H9 (cell line): ENCODE results near the gene DGKB. TPM values are rescaled to one million over a fixed set of nuclear protein-coding genes. Genes with fewer than 3 reads are reported as not detected.

Source experiments
- DNase-seq: peaks from one replicate; pipeline ENCODE4 v3.0.0-alpha.2; 2017
- H2AFZ ChIP-seq: one replicate; pipeline ENCODE4 v1.6.1; 2013; ENCODE audit warnings: mild to moderate bottlenecking, low read length, control low read depth, moderate library complexity
- H2AK5ac ChIP-seq: 2 replicates; pipeline ENCODE4 v1.6.1; 2013; ENCODE audit warnings: low read length, control low read depth, mixed read lengths; ENCODE audit not compliant: insufficient read length
- H2BK120ac ChIP-seq: one replicate; pipeline ENCODE4 v1.6.1; 2013; ENCODE audit warnings: low read depth, mild to moderate bottlenecking, low read length, control low read depth, inconsistent platforms; ENCODE audit not compliant: poor library complexity, severe bottlenecking
- H2BK12ac ChIP-seq: 2 replicates; pipeline ENCODE4 v1.6.1; 2013; ENCODE audit warnings: low read length, control low read depth, mixed read lengths, low read depth; ENCODE audit not compliant: insufficient read length
- H2BK15ac ChIP-seq: 2 replicates; pipeline ENCODE4 v1.6.1; 2013; ENCODE audit warnings: low read depth, low read length, control low read depth
- H2BK20ac ChIP-seq: one replicate; pipeline ENCODE4 v1.6.1; 2013; ENCODE audit warnings: low read depth, mild to moderate bottlenecking, low read length, control low read depth, inconsistent platforms; ENCODE audit not compliant: poor library complexity, severe bottlenecking
- H2BK5ac ChIP-seq: 2 replicates; pipeline ENCODE4 v1.6.1; 2013; ENCODE audit warnings: low read length, control low read depth, mixed read lengths; ENCODE audit not compliant: insufficient read length
- H3K14ac ChIP-seq: 2 replicates; pipeline ENCODE4 v1.6.1; 2013; ENCODE audit warnings: low read length, control low read depth; ENCODE audit not compliant: insufficient read depth
- H3K18ac ChIP-seq: 2 replicates; pipeline ENCODE4 v1.6.1; 2013; ENCODE audit warnings: low read depth, mild to moderate bottlenecking, mixed read lengths, low read length, control low read depth; ENCODE audit not compliant: insufficient read length
- H3K23ac ChIP-seq: 2 replicates; pipeline ENCODE4 v1.6.1; 2013; ENCODE audit warnings: low read length, control low read depth, mixed read lengths, low read depth; ENCODE audit not compliant: insufficient read length
- H3K23me2 ChIP-seq: 2 replicates; pipeline ENCODE4 v1.6.1; 2013; ENCODE audit warnings: low read depth, mild to moderate bottlenecking, mixed read lengths, low read length, control low read depth; ENCODE audit not compliant: insufficient read length, poor library complexity, severe bottlenecking
- H3K27ac ChIP-seq: 2 replicates; pipeline ENCODE4 v1.5.1; 2013; ENCODE audit warnings: low read length, control low read depth, mixed read lengths, low read depth; ENCODE audit not compliant: insufficient read length
- H3K27me3 ChIP-seq: 2 replicates; pipeline ENCODE4 v1.6.1; 2013; ENCODE audit warnings: low read length, control low read depth, inconsistent platforms; ENCODE audit not compliant: insufficient read depth
- H3K4ac ChIP-seq: 2 replicates; pipeline ENCODE4 v1.6.1; 2013; ENCODE audit warnings: low read depth, mild to moderate bottlenecking, control low read depth, inconsistent platforms, low read length, moderate library complexity
- H3K4me1 ChIP-seq: 2 replicates; pipeline ENCODE4 v1.6.1; 2013; ENCODE audit warnings: low read length, control low read depth, inconsistent platforms; ENCODE audit not compliant: insufficient read depth
- H3K4me2 ChIP-seq: 2 replicates; pipeline ENCODE4 v1.6.1; 2013; ENCODE audit warnings: low read length, control low read depth, mixed read lengths; ENCODE audit not compliant: insufficient read length, insufficient read depth
- H3K56ac ChIP-seq: 2 replicates; pipeline ENCODE4 v1.6.1; 2013; ENCODE audit warnings: low read depth, mild to moderate bottlenecking, mixed read lengths, low read length, control low read depth; ENCODE audit not compliant: insufficient read length
- H3K79me1 ChIP-seq: 2 replicates; pipeline ENCODE4 v1.6.1; 2013; ENCODE audit warnings: low read depth, mild to moderate bottlenecking, moderate library complexity, low read length, control low read depth, inconsistent platforms; ENCODE audit not compliant: insufficient read depth, poor library complexity, severe bottlenecking
- H3K79me2 ChIP-seq: 2 replicates; pipeline ENCODE4 v1.6.1; 2013; ENCODE audit warnings: low read length, control low read depth, inconsistent platforms; ENCODE audit not compliant: insufficient read depth
- H3K9ac ChIP-seq: 2 replicates; pipeline ENCODE4 v1.6.1; 2013; ENCODE audit warnings: low read length, control low read depth, mixed read lengths; ENCODE audit not compliant: insufficient read length; ENCODE audit errors: extremely low read depth
- H3K9me3 ChIP-seq: one replicate; pipeline ENCODE4 v1.6.1; 2013; ENCODE audit warnings: low read depth, low read length, inconsistent platforms; ENCODE audit not compliant: control insufficient read depth
- H3T11ph ChIP-seq: one replicate; pipeline ENCODE4 v1.6.1; 2013; ENCODE audit warnings: mild to moderate bottlenecking, low read length, control low read depth, inconsistent platforms
- H4K20me1 ChIP-seq: one replicate; pipeline ENCODE4 v1.6.1; 2013; ENCODE audit not compliant: control insufficient read depth, insufficient read length, insufficient read depth
- H4K5ac ChIP-seq: 2 replicates; pipeline ENCODE4 v1.6.1; 2013; ENCODE audit warnings: low read depth, mild to moderate bottlenecking, mixed read lengths, low read length, control low read depth; ENCODE audit not compliant: insufficient read length
- H4K8ac ChIP-seq: replicated peaks from 2 replicates; pipeline ENCODE4 v1.6.1; 2013; ENCODE audit warnings: low read length, control low read depth, mixed read lengths, low read depth; ENCODE audit not compliant: insufficient read length
- H4K91ac ChIP-seq: 2 replicates; pipeline ENCODE4 v1.6.1; 2013; ENCODE audit warnings: low read depth, mild to moderate bottlenecking, moderate library complexity, mixed read lengths, low read length, control low read depth; ENCODE audit not compliant: insufficient read length
- H3K27ac Mint-ChIP-seq, 3 experiments: 2 replicates in 2 of 3; 3 replicates in 1 of 3; pipeline ENCODE4 v1.8.0; 2020 to 2021; ENCODE audit warnings: mixed read lengths in 3 of 3, mild to moderate bottlenecking in 1 of 3, moderate library complexity in 1 of 3
- H3K27me3 Mint-ChIP-seq: 2 replicates; pipeline ENCODE4 v1.8.0; 2021; ENCODE audit warnings: low read depth, mild to moderate bottlenecking, moderate library complexity, mixed read lengths
- H3K36me3 Mint-ChIP-seq, 3 experiments: 2 replicates in 2 of 3; 3 replicates in 1 of 3; pipeline ENCODE4 v1.8.0; 2020 to 2021; ENCODE audit warnings: low read depth in 3 of 3, mixed read lengths in 3 of 3; ENCODE audit not compliant: insufficient read depth in 1 of 3
- H3K4me1 Mint-ChIP-seq, 2 experiments: 2 replicates each; pipeline ENCODE4 v1.8.0; 2020; ENCODE audit warnings: mixed read lengths in 2 of 2
- H3K4me3 Mint-ChIP-seq, 2 experiments: 2 replicates in 1 of 2; 3 replicates in 1 of 2; pipeline ENCODE4 v1.8.0; 2020 to 2021; ENCODE audit warnings: mild to moderate bottlenecking in 2 of 2, mixed read lengths in 2 of 2, moderate library complexity in 1 of 2
- H3K9me3 Mint-ChIP-seq, 2 experiments: 2 replicates in 1 of 2; 3 replicates in 1 of 2; pipeline ENCODE4 v1.8.0; 2020; ENCODE audit warnings: mild to moderate bottlenecking in 2 of 2, mixed read lengths in 2 of 2, moderate library complexity in 1 of 2
- CTCF ChIP-seq: fragments of 200-600 bp; sonication (generic); conservative IDR thresholded peaks from 3 replicates; pipeline ENCODE4 v1.8.0; 2021; ENCODE audit warnings: antibody characterized with exemption, mild to moderate bottlenecking
- WGBS: extraction: QIAGEN DNeasy Blood & Tissue Kit; methylation state at CpG from one replicate; pipeline ENCODE4 v1.1.7; 2013; ENCODE audit warnings: missing lambda C conversion rate, low lambda C conversion rate, mixed read lengths; ENCODE audit not compliant: insufficient read length; ENCODE audit errors: extremely low coverage; 5-methylcytosine and 5-hydroxymethylcytosine counted together
- total RNA-seq: library from RNA; stranded (reverse); gene quantifications from 2 replicates; pipeline ENCODE4 v1.2.1, GENCODE V29; 2021

DGKB gene
- total RNA-seq, 1 experiment from 2014 or later = 0.26 TPM

GRCh38 chr7:14639801-14640200 lies 262.8 kb downstream of the DGKB start:
- Histone ChIP-seq H4K5ac (no peak overlapping the region), H3K4ac (no peak overlapping the region), H2AK5ac (no peak overlapping the region), H3T11ph (no peak overlapping the region), H3K79me2 (no peaks in the 10 kb centered on the region), H3K27me3 (no peaks in the 10 kb centered on the region), H3K9ac (no peak overlapping the region), H2BK5ac (no peak overlapping the region), H3K27ac (no peak overlapping the region), H4K8ac (no peak overlapping the region), H3K23ac (no peak overlapping the region), H3K18ac (no peak overlapping the region), H2BK15ac (no peak overlapping the region), H3K79me1 (no peaks in the 10 kb centered on the region), H4K91ac (no peak overlapping the region), H3K14ac (no peak overlapping the region), H2BK20ac (no peak overlapping the region), H3K4me2 (no peak overlapping the region), H2BK12ac (no peak overlapping the region), H2BK120ac (no peak overlapping the region), H2AFZ (no peak overlapping the region), H4K20me1 (no peaks in the 10 kb centered on the region), H3K23me2 (no peaks in the 10 kb centered on the region), H3K4me1 (no peaks in the 10 kb centered on the region), H3K56ac (no peak overlapping the region), H3K9me3 (no peaks in the 10 kb centered on the region)
- no peak overlapping the region; a peak in 1 of 7 replicates for H3K27ac Mint-ChIP-seq
- peaks cover 0 to 5% of the 10 kb centered on the region in 2 experiments; a peak in 1 of 4 replicates for H3K4me1 Mint-ChIP-seq
- H3K4me3 Mint-ChIP-seq = no peak overlapping the region
- WGBS = no CpG with 5 or more reads among the region's 1 CpG
- no peak for TF ChIP-seq CTCF
- H3K9me3 Mint-ChIP-seq = peaks cover 9 to 13% of the 10 kb centered on the region in 2 experiments; a peak in 3 of 5 replicates
- H3K36me3 Mint-ChIP-seq = peaks cover 3 to 16% (median 9%) of the 10 kb centered on the region in 3 experiments; a peak in 5 of 7 replicates
- H3K27me3 Mint-ChIP-seq = no peaks in the 10 kb centered on the region
- DNase-seq = no peak
